ENCODE measurements around the gene STXBP1. TPM values are rescaled to one million over a fixed set of nuclear protein-coding genes. Genes with fewer than 3 reads are reported as not detected.

The STXBP1 gene
- total and polyA plus RNA-seq, 2 of the 8 experiments (the other 6 are each of a cell fraction or from before 2014, with no cell fraction given) = 11.5 to 60.9 TPM

DNA sequence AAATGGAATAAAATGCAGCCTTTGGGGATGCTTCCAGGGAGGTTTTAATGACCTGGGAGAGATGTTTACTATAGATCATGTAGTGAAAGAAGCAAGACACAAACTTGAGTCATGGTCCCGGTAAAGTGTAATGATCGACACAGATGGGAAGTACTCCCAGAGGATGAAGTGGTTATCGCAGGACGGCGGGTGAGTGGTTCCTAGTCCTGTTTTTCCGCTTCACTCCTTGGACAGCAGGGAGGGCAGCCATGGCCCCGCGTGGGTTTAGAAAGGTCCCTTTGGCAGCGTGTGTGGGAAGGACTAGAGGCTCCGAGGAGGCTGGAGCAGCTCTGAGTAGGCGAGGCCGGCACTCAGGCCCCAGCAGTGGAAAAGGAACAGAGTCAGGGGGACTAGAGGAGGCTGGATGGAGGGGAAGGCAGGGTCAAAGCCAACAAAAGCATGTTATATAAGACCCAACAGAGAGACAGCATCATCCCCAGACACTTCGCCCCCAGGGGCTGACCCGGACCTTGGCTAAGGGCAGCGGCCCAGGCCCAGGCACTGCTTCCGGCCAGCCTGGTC lies 49.2 kb upstream of the STXBP1 start:
- Histone ChIP-seq H3K4ac (replicated peaks; ENCODE audit: insufficient read length, low read depth, low read length) (no peak overlapping the region), H3K9me3 (ENCODE audit: insufficient read depth in 2 of 2, low read depth in 1 of 2, low read length in 1 of 2) (no peaks in the 10 kb centered on the region), H2BK120ac (replicated peaks; ENCODE audit: low read depth, low read length) (no peak overlapping the region), H2AK5ac (ENCODE audit: low read depth, low read length) (no peak overlapping the region), H2BK20ac (ENCODE audit: low read length) (no peak overlapping the region), H4K20me1 (replicated peaks in 1 of 2; ENCODE audit: control insufficient read depth in 1 of 2, insufficient read depth in 2 of 2, low read length in 2 of 2) (peaks cover 7 to 21% of the 10 kb centered on the region in 2 experiments), H3K36me3 (ENCODE audit: control insufficient read depth in 2 of 4, insufficient read depth in 4 of 4, low read length in 3 of 4) (no peaks in the 10 kb centered on the region), H3K9ac (replicated peaks in 1 of 4; ENCODE audit: extremely low read depth in 1 of 4, low read depth in 3 of 4, low read length in 3 of 4) (no peak overlapping the region), H3K23me2 (ENCODE audit: low read depth, low read length) (peaks cover 6% of the 10 kb centered on the region; the same call in 1 of the 2 replicates), H2AFZ (ENCODE audit: low read length) (no peak overlapping the region), H3K18ac (ENCODE audit: extremely low read depth, low read length) (no peak overlapping the region), H3K27me3 (replicated peaks in 1 of 4; ENCODE audit: control insufficient read depth in 3 of 4, extremely low read depth in 1 of 4, insufficient read depth in 3 of 4, low read length in 3 of 4) (peaks cover 0 to 3% (median 1%) of the 10 kb centered on the region in 4 experiments; a peak in 3 of 7 replicates), H4K5ac (ENCODE audit: insufficient read length, low read depth, low read length) (no peak overlapping the region), H3K4me2 (ENCODE audit: insufficient read depth in 1 of 2, low read depth in 2 of 2, low read length in 2 of 2) (no peak overlapping the region), H3K4me3 (ENCODE audit: extremely low read depth in 1 of 4, insufficient read depth in 2 of 4, low read depth in 3 of 4, low read length in 4 of 4) (no peak overlapping the region), H2BK15ac (ENCODE audit: low read length) (no peak overlapping the region), H2BK5ac (ENCODE audit: low read depth, low read length) (no peak overlapping the region; the same call in 1 of the 2 replicates), H2BK12ac (ENCODE audit: low read depth, low read length) (no peak overlapping the region), H3K4me1 (replicated peaks in 1 of 4; ENCODE audit: control insufficient read depth in 3 of 4, insufficient read depth in 4 of 4, low read length in 3 of 4) (peaks cover 5 to 27% (median 20%) of the 10 kb centered on the region in 4 experiments), H3K23ac (ENCODE audit: insufficient read length) (no peak overlapping the region), H3K79me1 (ENCODE audit: low read depth, low read length) (peaks cover 28% of the 10 kb centered on the region), H3K27ac (ENCODE audit: low read depth, low read length) (0 out of 2 replicates have a peak overlapping the region, but pooled peaks have one; percentile 18), H3K56ac (replicated peaks; ENCODE audit: insufficient read length, low read depth, low read length) (no peak overlapping the region), H4K91ac (replicated peaks; ENCODE audit: insufficient read length, low read length) (no peak overlapping the region), H3K14ac (ENCODE audit: insufficient read length) (no peak overlapping the region), H3K79me2 (ENCODE audit: control insufficient read depth in 1 of 2, insufficient read depth in 2 of 2, low read length in 2 of 2) (peaks cover 0 to 74% of the 10 kb centered on the region in 2 experiments; a peak in 2 of 4 replicates), H4K8ac (ENCODE audit: extremely low read depth, insufficient read depth, low read length) (no peak overlapping the region)
- CTCF ChIA-PET (ENCODE audit: partially characterized antibody) = interaction anchor here (0.9 kb wide), 1 partner anchor 31 kb away, joined by 3 read pairs; no protein-coding TSS in a partner anchor
- DNase-seq (ENCODE audit: low read depth in 1 of 2, low spot score in 2 of 2) (no peak), FAIRE-seq (no peak)
- WGBS, 2 experiments (ENCODE audit: extremely low coverage in 1 of 2, insufficient coverage in 1 of 2, insufficient read length in 1 of 2, insufficient replicate concordance in 2 of 2, low coverage in 1 of 2, low lambda C conversion rate in 2 of 2, missing lambda C conversion rate in 1 of 2) = 89% methylated on average over 16 of the region's 16 CpGs; no CpG with 5 or more reads in 1 of the 2 experiments
- POLR2A ChIA-PET (ENCODE audit: partially characterized antibody) = interaction anchor here (0.6 to 1.4 kb wide), 2 partner anchors 10 to 119 kb away, joined by 3 to 4 read pairs; no protein-coding TSS in a partner anchor
- no peak for TF ChIP-seq HDAC2 (IDR thresholded peaks at IDR 0.05; ENCODE audit: borderline replicate concordance in 1 of 2, low read depth in 2 of 2, low read length in 2 of 2)
- TF ChIP-seq SIX5 (IDR thresholded peaks at IDR 0.05; ENCODE audit: low read depth, low read length) = no peak
- TF ChIP-seq SRF (IDR thresholded peaks at IDR 0.05; ENCODE audit: low read depth, low read length) = no peak
- no peak for TF ChIP-seq JUND (IDR thresholded peaks at IDR 0.05; ENCODE audit: low read length)
- TF ChIP-seq SP1 (IDR thresholded peaks at IDR 0.05; ENCODE audit: low read depth, low read length) = no peak
- no peak for TF ChIP-seq RAD21 (IDR thresholded peaks at IDR 0.05 in 1 of 2, conservative IDR thresholded peaks at IDR 0.05 in 1 of 2; ENCODE audit: low read depth in 2 of 2, low read length in 2 of 2)
- TF ChIP-seq, protein P1, sequence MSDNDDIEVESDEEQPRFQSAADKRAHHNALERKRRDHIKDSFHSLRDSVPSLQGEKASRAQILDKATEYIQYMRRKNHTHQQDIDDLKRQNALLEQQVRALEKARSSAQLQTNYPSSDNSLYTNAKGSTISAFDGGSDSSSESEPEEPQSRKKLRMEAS (IDR thresholded peaks at IDR 0.05) = no peak
- TF ChIP-seq CEBPB (IDR thresholded peaks at IDR 0.05; ENCODE audit: low read depth, low read length) = no peak
- TF ChIP-seq YY1 (IDR thresholded peaks at IDR 0.05; ENCODE audit: low read depth, low read length) = no peak
- TF ChIP-seq TEAD4 (IDR thresholded peaks at IDR 0.05; ENCODE audit: low read depth, low read length) = no peak
- TF ChIP-seq ZNF274 (IDR thresholded peaks at IDR 0.05; ENCODE audit: borderline replicate concordance, extremely low read depth, low read length) = no peak
- TF ChIP-seq PHF8 (conservative IDR thresholded peaks at IDR 0.05; ENCODE audit: low read depth, low read length) = no peak
- no peak for TF ChIP-seq GTF2F1 (IDR thresholded peaks at IDR 0.05; ENCODE audit: borderline replicate concordance, low read depth, low read length)
